ENCODE results near the gene NIPSNAP3A. TPM values are rescaled to one million over a fixed set of nuclear protein-coding genes. Genes with fewer than 3 reads are reported as not detected.

The NIPSNAP3A gene
- total RNA-seq, 2 experiments from 2014 or later = 20.8 to 22.4 TPM

DNA sequence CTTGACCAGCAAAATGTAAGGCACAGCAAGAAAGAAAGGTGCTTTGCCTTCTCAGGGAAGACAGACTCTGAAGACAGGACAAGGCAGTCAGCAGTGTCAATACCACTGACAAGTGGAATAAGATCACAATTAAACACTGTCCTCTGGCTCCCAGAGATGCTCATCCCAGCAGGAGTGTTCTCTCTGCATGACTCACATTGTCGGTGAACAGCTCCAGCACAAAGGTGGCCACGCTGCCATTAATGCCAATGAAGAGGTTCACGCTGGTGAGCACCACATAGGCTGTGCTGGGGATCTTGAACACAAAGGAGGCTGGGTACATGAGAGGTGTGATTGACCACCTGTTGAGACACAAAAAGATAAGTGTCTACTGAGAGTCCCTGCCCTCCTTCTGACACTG lies 48.4 kb downstream of the NIPSNAP3A start:
- no peak overlapping the region for H3K27ac Mint-ChIP-seq
- no peaks in the 10 kb centered on the region for H3K36me3 Mint-ChIP-seq (ENCODE audit: low read depth)
- CTCF ChIA-PET = no interaction called here

DNA sequence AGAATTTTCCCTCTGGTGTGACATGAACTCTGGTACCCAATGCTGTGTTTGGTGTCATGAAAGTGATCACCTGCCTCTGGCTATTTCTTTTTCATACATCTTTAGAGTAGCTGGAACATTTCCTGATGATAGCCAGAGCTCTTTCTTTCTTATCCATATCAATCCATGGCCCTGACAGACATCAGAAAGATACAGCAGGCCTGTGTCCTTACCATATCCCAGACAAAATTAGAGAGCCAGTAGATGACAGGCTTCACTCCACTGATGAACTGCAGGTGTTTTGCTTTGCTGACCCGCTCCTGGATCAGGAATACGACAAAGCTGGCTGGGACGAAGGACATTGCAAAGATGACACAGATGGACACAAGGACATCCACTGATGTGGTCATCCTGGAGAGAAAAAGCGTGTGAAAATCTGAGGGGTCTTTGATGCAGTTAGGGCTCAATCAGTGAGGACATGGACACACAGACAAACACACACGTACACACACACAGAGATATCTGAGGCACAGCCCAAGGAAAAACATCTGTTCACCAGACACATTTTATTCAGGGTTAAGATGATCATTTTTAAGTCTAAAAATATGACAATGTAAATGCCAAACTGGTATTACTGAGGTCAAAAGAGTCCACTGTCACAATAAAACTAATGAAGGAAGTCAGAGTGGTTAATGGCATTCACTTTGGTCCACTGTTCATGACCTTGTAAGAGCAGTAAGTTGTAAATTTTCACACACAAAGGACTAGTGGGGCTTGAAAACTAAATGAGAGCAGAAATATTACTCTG lies 50.9 kb downstream of the NIPSNAP3A start:
- POLR2A ChIA-PET = no interaction called here
- CTCF ChIA-PET = interaction anchor here (1.0 kb wide), 1 partner anchor 9 kb away, joined by 3 read pairs; no protein-coding TSS in a partner anchor
- DNase-seq = no peak
- peaks cover 2% of the 10 kb centered on the region for H3K4me1 Mint-ChIP-seq
- H3K27me3 Mint-ChIP-seq = no peaks in the 10 kb centered on the region
- no peak overlapping the region for H3K4me3 Mint-ChIP-seq
- H3K36me3 Mint-ChIP-seq (ENCODE audit: low read depth) = no peaks in the 10 kb centered on the region
- H3K9me3 Mint-ChIP-seq = no peaks in the 10 kb centered on the region
- H3K27ac Mint-ChIP-seq = no peak overlapping the region

More for the DNA sequence above, 48.4 kb downstream of the NIPSNAP3A start:
- H3K27me3 Mint-ChIP-seq = no peaks in the 10 kb centered on the region
- no peak overlapping the region for H3K4me3 Mint-ChIP-seq
- POLR2A ChIA-PET = no interaction called here
- no peak for DNase-seq
- no peaks in the 10 kb centered on the region for H3K9me3 Mint-ChIP-seq
- peaks cover 2% of the 10 kb centered on the region for H3K4me1 Mint-ChIP-seq

DNA sequence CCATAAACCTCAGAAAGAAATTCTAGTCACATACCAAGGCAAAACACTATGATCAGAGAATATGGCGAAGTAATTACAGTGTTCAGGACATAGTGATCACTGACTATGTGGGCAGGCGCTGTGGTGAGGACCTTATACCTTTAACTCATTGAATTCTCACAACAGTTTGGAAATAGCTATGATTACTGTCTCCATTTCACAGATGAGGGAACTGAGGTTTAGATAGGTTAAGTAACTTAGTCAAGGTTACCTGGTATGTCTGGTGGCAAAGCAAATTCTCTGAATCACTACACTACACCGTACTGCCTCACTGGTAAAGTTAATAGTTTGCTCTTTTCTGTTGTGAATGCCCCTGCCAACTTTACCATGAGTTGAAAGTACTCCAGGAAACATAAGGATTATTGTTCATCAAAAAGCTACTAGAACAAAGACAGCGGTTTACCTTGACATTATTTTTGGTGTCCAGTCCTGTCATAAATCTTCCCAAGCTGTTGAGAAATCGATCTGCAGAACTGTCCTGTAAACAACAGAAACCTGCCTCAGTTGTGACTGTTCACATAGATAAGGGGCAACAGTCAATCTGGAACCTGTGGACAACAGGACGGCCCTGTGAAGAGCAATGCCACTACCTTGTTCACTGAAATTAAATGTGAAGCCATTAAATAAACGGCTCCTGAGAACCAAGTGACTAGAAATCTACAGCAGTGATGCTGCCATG lies 52.7 kb downstream of the NIPSNAP3A start:
- POLR2A ChIA-PET = no interaction called here
- H3K27ac Mint-ChIP-seq = no peak overlapping the region
- H3K36me3 Mint-ChIP-seq (ENCODE audit: low read depth) = no peaks in the 10 kb centered on the region
- no peaks in the 10 kb centered on the region for H3K4me1 Mint-ChIP-seq
- CTCF ChIA-PET = no interaction called here
- H3K27me3 Mint-ChIP-seq = no peaks in the 10 kb centered on the region
- no peaks in the 10 kb centered on the region for H3K9me3 Mint-ChIP-seq
- DNase-seq = no peak
- H3K4me3 Mint-ChIP-seq = no peak overlapping the region

DNA sequence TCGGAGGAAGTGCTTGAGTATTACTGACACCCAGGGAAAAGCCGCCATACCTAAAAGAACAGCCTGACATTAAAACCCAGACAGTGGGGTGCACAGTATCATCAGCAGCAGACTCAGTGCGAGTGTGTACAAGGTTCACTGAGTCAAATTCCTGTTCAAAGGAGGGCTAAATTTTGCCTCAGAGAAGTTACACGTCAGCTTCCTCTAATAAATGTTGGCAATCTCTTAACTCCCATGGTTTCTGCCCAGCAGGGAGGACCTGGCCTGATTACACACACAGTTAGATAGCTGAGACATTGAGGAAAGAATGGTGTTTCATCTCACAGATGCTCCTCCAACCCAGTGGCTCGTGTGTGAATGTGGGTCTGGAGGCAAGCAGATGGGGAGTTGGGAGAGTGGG lies 54.6 kb downstream of the NIPSNAP3A start:
- ChIA-PET POLR2A (no interaction called here), CTCF (no interaction called here)
- H3K4me1 Mint-ChIP-seq = no peaks in the 10 kb centered on the region

DNA sequence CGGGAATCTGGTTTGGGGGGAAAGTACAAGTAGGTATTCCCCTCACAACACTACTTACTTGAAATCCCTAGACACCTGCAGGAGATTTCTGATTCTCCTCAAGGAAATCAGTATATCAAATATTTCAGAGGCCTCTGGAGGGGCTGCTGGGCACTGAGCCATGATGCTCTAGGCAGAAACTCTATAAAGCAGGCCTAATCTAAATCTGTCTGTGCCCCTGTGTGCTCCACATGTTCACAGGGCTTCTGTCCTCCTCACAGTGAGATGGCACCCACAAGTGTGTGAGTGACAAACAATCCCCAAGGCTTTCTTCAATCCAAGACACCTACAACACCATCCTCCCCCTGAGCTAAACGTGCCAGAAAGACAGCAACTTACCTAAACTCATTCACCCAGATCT lies 55.4 kb downstream of the NIPSNAP3A start:
- ChIA-PET POLR2A (no interaction called here), CTCF (no interaction called here)
- Mint-ChIP-seq H3K9me3 (no peaks in the 10 kb centered on the region), H3K4me1 (no peaks in the 10 kb centered on the region), H3K36me3 (ENCODE audit: low read depth) (no peaks in the 10 kb centered on the region), H3K4me3 (no peak overlapping the region), H3K27ac (no peak overlapping the region), H3K27me3 (no peaks in the 10 kb centered on the region)
- DNase-seq = no peak

More for the DNA sequence above, 54.6 kb downstream of the NIPSNAP3A start:
- H3K27me3 Mint-ChIP-seq = no peaks in the 10 kb centered on the region
- H3K4me3 Mint-ChIP-seq = no peak overlapping the region
- H3K27ac Mint-ChIP-seq = no peak overlapping the region
- no peaks in the 10 kb centered on the region for H3K36me3 Mint-ChIP-seq (ENCODE audit: low read depth)
- H3K9me3 Mint-ChIP-seq = no peaks in the 10 kb centered on the region
- no peak for DNase-seq

DNA sequence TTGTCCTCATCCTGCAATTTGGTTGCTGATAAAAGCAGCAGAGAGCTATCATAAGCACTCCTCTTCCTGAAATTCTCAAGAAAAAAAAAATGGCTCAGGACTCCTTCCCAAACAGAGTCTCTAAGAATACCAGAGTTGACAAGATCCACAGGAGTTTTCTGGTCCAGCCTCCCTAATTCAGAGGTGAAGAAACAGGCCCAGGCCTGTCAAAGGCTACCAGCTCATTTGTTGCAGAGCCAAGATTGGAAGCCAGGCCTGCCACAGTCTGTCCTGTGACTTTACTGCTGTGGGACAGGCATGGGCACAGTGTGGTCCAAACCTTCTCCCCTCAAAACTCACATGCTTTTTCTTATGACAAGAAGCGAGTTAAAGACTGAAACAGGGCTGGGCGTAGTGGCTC lies 58.0 kb downstream of the NIPSNAP3A start:
- CTCF ChIA-PET = interaction anchor here (1.1 kb wide), 1 partner anchor 58 kb away, joined by 3 read pairs; no protein-coding TSS in a partner anchor
- Mint-ChIP-seq H3K27me3 (no peaks in the 10 kb centered on the region), H3K4me1 (no peaks in the 10 kb centered on the region), H3K27ac (no peak overlapping the region), H3K9me3 (no peaks in the 10 kb centered on the region), H3K4me3 (no peak overlapping the region), H3K36me3 (ENCODE audit: low read depth) (no peaks in the 10 kb centered on the region)
- POLR2A ChIA-PET = no interaction called here
- DNase-seq = no peak

DNA sequence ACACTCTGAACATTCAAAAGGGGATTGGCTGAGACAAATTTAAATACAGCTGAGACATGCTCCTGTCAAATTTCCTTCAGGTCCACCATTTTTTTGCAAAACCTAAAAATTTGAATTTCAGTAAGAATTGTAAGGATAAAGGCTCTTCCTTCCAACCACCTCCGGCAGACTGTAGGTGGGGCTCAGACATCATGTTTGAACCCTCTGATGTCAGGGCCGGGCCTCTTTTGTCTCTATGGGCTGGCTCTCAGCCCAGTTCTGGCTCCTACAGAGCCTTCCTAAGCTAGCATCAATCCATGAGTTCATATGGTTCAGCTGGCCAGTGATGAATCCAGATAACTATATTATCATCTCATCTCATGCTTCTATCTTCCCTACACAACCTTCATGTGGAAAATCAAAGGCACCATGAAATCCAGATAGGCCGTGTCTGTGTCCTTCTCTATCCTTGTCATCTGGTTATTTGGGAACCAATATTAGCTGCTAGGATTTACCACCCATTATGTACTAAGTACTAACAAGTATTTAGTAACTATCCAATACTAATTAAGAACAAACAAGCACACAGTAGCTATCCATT lies 60.6 kb downstream of the NIPSNAP3A start:
- H3K4me3 Mint-ChIP-seq = no peak overlapping the region
- H3K27me3 Mint-ChIP-seq = no peaks in the 10 kb centered on the region
- H3K9me3 Mint-ChIP-seq = no peaks in the 10 kb centered on the region
- no peak overlapping the region for H3K27ac Mint-ChIP-seq
- H3K36me3 Mint-ChIP-seq (ENCODE audit: low read depth) = no peaks in the 10 kb centered on the region
- POLR2A ChIA-PET = no interaction called here
- DNase-seq = no peak
- H3K4me1 Mint-ChIP-seq = no peaks in the 10 kb centered on the region
- CTCF ChIA-PET = interaction anchor here (1.0 kb wide), 1 partner anchor 9 kb away, joined by 3 read pairs; no protein-coding TSS in a partner anchor

Other genes with a start within 250 kb of the NIPSNAP3A start
- gene OR13F1, start 243.4 kb upstream of the NIPSNAP3A start, total RNA-seq = not detected
- not detected for gene OR13C4, start 220.5 kb upstream of the NIPSNAP3A start, total RNA-seq
- not detected for gene OR13C3, start 210.8 kb upstream of the NIPSNAP3A start, total RNA-seq
- gene OR13C8, start 178.5 kb upstream of the NIPSNAP3A start, total RNA-seq = not detected
- not detected for gene OR13C5, start 148.3 kb upstream of the NIPSNAP3A start, total RNA-seq
- not detected for gene OR13C2, start 142.1 kb upstream of the NIPSNAP3A start, total RNA-seq
- not detected for gene OR13C9, start 129.5 kb upstream of the NIPSNAP3A start, total RNA-seq
- gene OR13D1, start 53.2 kb upstream of the NIPSNAP3A start, total RNA-seq = not detected
- gene NIPSNAP3B, start 16.4 kb downstream of the NIPSNAP3A start, total RNA-seq = under 1 TPM; 0.74 to 0.79 TPM
- under 1 TPM; 0.25 to 0.40 TPM for gene ABCA1, start 180.5 kb downstream of the NIPSNAP3A start, total RNA-seq